ENCODE results near the gene TRNT1. TPM values are rescaled to one million over a fixed set of nuclear protein-coding genes. Genes with fewer than 3 reads are reported as not detected.

TRNT1 gene
- total and polyA plus RNA-seq, 2 of the 8 experiments (the other 6 are each of a cell fraction or from before 2014, with no cell fraction given) = 7.2 to 33.1 TPM

GRCh38 chr3:3102751-3103150, 24.0 kb upstream of the TRNT1 start (continued):
- no peak for TF ChIP-seq JUND (IDR thresholded peaks at IDR 0.05; ENCODE audit: low read length)
